T-helper 9 cell (primary cell): ENCODE measurements around the gene FMNL1.

Experiments used
- DNase-seq: peaks from one replicate; pipeline ENCODE4 v3.0.0-alpha.2; 2020

FMNL1 gene

DNA sequence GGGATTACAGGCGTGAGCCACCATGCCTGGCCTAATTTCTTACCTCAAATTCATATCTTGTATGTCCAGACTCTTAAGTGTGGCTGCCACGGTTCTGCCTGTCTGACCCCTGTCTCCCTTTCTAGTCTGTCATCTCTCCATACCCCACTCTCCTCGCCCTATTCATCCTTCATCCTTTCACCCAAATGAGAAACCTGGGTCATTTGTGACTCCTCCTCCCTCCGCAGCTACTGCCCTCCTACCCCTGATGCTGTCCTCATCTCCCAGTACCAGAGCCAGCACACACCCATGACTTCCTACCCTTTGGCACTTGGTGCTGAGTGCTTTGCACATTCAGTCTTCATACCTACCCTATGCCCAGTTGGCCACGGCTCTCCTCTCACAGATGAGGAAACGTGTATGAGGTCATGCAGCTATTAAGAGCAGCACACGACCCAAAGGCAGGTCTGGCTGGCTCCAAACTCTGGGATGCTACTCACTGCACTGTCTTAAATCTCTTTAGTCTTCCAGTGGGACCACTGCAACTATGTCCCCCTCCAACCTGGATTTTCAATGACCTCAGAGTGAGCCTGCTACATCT lies 38.6 kb downstream of the FMNL1 start:
- DNase-seq = no peak

DNA sequence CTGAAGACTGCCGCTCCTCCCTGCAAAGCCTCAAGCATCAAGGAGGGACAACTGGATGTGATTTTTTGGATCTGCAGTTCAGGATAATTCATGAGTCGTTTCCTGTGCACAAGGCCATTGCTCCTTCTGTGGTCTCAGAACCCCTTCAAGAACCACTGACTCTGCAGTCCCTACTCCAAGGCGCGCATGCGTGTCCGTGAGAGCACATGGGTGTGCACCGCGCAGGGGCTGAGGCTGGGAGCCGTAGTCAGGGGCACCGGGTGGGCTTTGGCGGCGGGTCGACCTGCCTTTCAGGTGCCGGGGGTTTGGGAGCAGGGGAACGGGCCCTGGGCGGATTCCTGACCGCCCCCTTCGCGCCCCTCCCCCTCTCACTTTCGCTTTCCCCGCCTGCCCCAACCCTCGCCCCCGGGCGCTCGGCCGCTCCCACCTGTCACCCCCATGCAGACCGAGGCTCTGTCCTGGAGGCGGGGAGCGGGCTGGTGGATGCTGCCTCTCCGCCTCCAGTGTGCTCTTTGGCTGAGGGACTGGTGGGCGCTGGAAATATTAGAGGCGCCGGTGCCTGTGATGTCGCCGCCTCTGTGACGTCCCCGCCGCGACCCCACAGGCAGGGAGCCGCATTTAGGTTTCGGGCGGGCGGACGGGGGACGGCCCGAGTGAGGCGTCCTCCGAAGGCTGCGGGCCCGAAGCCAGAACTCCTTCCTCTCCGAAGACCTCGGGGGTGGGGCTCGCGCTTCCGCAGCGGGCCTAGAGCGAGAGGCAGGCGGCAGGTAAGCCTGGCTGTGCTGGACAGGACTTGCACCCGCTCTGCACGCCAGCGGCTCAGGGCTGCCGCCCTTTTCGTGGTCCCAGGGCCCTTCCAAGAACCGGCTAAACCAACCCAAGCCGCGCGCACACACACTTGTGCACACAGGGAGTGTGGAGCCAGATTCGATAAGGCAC lies 40.2 kb downstream of the FMNL1 start, which contains the start of gene SPATA32:
Gene SPATA32, minus strand, starts transcription at position 518 of the 939 bp plus-strand sequence. Its CDS starts 78 bp downstream, at position 440.
- peak; percentile 50 for DNase-seq

DNA sequence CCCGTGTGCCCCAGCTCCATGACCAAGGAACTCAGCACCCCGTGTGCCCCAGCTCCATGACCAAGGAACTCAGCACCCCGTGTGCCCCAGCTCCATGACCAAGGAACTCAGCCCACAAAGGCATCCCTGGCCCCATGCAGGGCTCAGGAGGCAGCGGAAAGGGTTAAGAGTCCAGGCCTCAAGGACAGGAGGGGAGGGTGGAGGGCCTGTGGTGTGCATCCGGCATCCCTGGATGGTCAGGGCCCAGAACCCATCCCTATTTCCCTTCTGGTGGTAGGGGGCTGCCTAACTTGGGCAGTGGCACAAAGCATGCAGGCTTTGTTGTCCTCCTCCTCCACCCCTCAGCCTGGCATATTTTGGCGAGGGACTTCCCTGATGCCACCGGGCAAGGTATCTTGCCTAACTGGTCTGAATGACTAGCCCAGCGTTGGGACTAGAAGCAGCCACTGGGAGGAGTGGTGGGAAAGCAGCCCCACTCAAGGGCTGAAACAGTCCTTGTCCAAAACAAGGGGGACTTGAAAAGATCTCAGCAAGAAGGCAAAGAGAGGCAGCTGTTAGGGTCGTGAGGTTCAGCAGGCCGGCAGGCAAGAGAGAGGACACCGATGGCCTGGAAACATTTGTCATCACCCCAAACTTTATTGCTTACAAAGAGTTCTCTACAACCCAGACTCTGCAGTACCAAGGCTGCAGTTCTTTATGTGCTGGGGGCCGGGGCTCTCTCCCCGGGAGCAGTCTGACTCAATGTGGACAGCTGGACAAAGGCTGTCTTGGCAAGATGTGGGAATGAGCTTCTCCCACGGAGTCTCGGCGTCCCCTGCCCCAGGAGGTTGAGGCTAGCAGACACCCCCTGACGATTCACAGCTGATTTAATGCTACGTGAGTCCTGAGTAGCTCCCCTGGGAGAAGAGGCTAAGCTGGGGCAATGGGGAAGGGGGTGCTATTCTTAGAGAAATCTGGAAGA lies 41.1 kb downstream of the FMNL1 start:
- no peak for DNase-seq

DNA sequence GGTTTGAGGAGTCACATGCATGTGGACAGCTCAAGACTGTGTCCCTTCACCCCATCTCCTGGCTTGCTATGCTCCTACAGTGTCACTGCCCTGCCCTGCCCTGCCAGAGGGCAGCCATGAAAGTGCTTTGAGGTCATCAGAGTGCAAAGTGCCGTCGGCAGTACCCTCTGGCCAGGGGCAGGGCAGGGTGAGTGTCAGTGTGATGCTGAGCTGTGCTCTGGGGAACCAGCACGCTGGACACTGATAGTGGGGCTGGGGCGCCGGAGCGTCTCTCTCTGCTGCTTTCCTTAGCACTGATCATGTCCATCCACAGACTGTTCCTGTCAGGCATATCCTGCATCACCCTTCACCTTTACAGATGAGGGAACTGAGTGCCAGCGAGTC lies 41.8 kb downstream of the FMNL1 start:
- no peak for DNase-seq

DNA sequence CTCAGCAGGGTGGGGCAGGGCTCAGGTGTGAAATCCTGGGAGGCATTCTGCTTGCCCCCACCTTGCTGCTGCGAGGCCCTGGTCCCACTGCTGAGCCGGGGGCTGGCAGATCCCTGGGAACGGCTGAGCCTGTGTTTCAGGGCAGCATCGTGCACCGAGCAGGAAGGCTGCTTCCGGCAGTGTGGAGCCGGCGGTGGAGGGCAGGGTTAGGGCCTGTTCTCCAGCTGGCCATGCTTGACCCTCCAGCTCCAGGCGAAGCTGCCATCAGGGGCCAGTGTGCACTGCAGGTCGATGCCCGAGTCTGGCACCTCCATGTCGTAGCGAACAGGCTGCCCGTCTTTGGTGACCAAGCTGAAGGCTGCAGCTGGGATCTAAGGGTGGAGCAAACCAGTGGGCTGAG lies 42.7 kb downstream of the FMNL1 start:
- no peak for DNase-seq

DNA sequence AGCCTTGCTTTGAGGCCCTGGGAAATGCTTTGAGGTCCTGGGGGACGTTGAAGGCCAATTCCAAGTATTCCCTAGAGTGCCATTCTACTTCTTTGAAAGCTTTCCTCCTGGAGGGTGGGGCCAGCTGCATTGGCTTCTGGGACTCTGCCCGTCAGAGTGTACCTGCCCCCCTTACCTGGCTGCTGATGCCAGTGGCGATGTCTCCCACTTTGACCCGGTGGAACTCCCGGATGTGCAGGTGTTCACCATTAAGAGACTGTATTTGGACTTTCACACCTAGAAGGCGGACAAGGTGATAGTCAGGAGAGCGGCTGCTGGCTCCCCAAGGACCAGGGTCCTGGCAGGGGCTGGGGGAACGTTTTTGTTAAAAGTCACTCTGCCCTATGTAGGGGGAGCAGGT lies 43.3 kb downstream of the FMNL1 start:
- DNase-seq = no peak

DNA sequence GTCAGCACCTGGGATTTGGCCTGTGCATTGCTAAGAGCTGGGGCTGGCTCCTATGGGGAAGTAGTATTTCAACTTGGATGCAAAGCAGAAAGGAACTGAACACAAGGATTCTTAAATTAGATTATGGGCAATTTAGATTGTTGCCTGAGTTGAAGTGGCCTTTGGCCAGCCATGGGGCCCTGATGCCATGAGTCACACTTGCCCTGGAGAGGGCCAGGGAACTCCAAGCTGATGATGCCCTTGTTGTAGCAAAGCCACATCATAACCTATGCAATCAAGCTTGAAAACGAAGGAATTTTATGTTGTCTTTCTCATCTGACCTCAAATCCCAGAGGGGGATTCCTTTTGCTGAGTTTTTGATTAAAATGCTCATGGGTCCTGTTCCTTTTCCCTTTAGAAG lies 44.1 kb downstream of the FMNL1 start:
- DNase-seq = no peak

DNA sequence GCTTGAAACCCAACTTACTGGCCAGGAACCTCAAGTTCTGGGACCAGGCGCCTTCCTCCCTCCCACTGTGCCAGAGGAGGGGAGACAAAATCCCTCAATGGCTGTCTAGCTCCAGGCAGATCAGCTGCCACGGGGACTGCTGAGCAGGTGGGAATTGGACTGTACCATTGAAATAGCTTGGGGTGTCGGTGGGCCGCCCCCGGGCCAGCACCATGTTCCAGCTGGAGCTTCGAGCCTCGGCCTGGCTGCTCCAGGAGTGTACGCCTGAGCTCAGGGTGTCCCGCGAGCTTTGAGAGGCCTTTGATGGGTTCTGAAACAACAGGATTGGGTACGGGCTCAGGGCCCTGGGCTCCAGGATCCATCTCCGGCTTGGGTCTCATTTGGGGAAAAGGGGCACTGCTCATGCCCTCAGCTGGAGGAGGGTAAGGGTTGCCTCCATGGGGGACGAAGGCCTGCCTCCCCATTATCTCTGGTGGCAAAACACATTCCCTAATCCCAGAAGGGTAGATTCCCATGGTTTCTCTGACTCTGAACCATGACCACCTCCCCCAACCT lies 44.8 kb downstream of the FMNL1 start:
- no peak for DNase-seq

DNA sequence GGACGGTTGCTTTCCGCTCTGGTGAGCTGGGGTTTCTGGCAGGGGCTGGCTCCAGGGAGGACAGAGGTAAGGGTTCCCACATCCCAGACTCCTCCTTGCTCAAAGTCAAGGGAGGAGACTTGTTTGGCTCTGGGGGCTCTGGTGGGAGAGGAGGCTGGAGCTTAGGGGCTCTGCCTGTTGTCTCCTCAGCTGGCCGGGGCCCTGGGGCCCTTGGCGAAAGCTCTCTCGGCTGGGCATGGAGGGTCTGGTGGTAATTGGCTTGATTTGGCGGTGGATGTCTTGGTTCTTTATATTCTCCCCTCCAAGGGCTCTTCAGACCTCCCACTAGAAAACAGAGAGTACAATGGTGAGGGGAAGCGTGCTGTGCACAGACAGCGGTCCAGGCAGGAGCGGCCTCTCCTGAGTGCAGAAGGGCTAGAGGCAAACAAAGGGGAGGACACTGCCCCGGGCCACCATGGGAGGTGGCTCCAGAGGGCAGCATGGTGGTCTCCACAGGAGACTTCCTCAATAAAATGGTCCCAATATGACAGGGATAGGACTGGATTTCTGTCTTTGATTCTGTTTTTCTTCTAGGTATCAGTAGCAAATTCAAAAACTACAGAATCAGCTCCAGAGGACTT lies 45.9 kb downstream of the FMNL1 start:
- no peak for DNase-seq

DNA sequence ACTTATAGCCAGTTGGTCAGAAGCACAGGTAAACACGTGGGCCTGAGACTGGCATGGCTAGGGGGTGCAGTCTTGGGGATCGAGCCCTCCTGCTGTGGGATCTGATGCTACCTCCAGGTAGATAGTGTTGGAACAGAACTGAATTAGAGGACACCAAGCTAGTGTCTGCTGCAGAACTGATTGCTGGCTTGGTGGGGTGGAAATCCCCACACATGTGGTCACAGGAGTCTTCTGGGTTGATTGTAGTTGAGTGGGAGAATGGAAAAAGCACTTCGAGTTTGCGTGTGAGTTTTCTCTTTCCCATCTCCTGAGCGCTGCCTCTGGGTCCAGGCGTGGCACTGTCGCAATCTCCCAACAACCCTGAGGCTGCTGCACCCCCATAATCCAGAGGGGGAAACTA lies 48.2 kb downstream of the FMNL1 start:
- DNase-seq = no peak

DNA sequence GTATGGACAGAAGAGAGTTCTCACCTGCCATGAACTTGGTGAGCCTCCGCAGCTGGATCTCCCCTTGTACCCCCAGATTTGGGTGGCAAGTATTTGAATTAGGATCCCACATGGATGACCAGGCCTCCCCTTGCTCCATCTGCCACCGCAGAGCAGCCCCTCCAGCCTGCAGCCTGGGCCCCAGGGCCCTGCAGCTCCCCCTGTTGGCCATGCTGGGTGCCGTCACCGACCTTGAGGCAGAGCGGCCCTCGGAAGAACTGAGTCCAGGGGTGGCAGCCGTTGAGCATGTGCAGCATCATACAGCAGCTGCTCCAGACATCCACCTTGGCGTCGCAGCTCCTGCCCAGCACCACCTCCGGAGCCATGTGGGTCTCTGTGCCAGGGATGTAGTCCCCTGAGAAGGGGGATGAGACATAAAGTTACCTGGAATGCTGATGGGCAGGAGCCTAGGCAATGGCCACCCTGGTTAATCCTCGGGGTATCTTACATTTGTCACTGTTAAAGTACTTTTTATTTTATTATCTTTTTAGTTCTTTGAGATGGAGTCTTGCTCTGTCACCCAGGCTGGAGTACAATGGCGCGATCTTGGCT lies 49.2 kb downstream of the FMNL1 start:
- DNase-seq = peak; percentile 47

DNA sequence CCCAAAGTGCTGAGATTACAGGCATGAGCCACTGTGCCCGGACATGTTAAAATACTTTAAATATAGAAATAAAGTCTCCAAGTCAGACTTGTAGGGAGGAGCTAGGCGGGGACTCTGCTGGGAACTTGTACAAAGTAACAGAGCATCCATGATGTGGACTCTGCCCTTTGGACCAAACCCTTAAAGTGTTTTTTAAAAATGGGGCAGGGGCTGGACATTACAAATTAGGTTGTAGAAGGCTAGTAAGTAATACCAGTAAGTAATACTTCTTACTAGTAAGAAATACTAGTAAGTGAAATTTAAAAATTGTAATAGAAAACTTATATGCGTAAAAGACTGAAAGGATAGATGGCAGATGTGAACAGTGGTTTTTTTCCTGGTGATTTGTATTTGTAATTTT lies 49.9 kb downstream of the FMNL1 start:
- no peak for DNase-seq

DNA sequence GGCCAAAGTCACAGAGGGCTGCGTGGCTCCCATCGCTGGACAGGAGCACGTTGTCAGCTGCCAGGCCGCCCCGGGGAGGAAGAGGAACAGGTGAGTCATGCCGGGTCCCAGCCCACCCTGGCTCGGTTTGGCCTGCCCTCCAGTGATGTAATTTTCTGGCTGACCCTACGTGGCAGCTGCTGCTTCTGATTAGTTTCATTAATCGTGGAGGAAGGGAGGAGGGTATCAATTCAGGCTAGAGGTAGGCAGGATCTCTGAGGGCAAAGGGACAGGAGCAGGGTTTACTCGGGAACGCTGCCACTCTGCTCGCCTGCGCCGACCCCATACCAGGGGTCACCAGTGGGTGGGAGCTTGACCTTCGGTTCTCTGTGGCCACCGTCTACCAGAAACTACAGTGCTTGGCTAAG lies 51.9 kb downstream of the FMNL1 start:
- no peak for DNase-seq

DNA sequence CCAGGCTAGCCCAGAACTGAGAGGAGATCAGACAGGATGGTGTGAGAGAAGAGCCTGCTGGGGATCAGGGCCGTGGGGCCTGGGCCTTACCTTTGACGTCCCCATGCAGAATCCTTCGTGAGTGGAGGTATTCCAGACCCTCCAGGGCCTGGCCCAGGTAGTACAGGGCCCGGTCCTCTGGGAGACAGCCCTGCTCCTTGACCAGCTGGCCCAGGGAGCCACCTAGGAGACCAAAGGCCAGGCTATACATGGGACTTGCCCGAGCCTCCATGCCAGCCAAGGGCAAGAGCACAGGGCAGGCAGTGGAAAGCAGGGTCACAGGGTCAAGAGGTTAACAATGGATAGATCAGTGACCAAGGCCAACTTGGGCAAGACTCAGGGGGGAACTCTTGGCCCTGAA lies 52.3 kb downstream of the FMNL1 start:
- no peak for DNase-seq

DNA sequence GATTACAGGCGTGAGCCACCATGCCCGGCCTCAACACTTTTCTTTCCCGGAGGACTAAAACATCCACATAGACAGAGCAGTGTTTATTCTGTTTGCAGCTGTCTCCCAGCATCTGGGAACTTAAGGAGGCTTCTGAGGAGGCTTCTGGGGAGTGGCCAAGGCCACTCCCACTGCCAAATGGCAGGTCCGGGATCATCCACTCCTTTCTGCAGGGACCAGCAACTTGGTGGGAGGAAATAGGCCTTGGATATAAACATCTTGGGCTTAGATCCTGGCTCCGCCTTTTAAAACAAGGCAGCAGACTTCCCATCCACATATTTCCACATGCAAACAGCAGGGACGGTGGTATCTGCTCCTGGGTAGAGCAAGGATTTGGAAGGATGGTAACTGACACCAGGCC lies 54.3 kb downstream of the FMNL1 start:
- no peak for DNase-seq

DNA sequence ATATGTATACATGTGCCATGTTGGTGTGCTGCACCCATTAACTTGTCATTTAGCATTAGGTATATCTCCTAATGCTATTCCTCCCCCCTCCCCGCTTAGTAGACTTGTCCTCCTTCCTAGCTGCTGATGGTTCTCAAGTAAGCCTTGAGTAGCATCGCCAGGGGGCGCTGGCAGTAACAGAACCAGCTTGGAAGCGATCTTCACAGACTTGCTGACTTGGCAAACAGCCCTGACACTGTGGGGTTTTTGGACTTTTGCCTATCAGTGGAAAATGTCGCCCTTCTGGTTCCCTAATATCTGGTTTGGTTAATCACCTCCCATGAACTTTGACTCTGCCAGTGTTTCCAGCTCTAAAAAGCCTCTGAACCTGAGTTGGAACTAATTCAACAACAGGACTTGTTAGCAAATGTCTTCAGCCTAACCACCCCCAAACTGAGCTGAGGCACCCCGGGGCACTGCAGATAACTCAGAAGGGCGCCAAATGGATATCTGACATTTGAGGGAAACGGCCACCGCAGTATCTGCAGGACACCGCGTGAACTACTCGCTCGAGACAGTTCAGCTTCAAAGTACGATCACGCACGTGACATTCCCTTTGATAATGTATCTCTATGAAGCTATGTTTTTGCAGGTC lies 55.6 kb downstream of the FMNL1 start:
- peak; percentile 86 for DNase-seq

DNA sequence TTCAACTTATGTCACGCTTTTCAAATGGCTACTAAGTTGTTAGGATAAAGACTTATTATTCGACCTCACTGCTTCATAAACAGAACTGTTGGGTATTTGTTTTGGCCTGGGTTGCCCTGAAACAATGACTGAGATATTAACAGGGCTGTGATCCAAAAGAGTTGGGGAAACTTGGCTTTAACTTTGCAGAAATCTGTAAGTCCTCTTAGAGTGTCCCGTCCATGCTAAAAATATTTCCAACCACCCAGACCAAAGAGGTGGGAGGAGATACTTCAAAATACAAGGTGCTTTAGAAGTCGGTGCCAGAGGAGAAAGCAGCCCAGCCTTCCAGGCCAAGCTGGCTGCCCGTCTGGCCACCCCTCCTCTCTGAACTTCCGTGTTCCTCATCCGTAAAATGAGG lies 56.3 kb downstream of the FMNL1 start:
- no peak for DNase-seq

DNA sequence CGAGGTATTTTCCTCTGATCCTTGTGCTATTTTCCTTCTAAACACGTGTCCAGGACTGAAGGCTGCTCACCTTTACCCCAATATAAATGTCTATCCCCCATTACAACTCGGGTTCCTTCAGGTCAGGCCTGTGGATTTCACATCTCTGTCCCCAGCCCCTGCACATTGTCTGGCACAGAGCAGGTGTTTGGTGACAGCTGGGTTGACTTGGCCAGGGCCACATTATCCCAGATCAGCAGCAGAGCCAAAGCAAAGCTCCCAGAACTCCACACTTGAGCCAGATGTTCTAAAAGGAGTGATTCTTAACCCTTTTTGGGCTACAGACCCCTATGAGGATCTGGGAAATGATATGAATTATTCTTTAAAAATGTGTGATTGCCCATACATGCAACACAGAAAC lies 58.2 kb downstream of the FMNL1 start:
- DNase-seq = no peak

DNA sequence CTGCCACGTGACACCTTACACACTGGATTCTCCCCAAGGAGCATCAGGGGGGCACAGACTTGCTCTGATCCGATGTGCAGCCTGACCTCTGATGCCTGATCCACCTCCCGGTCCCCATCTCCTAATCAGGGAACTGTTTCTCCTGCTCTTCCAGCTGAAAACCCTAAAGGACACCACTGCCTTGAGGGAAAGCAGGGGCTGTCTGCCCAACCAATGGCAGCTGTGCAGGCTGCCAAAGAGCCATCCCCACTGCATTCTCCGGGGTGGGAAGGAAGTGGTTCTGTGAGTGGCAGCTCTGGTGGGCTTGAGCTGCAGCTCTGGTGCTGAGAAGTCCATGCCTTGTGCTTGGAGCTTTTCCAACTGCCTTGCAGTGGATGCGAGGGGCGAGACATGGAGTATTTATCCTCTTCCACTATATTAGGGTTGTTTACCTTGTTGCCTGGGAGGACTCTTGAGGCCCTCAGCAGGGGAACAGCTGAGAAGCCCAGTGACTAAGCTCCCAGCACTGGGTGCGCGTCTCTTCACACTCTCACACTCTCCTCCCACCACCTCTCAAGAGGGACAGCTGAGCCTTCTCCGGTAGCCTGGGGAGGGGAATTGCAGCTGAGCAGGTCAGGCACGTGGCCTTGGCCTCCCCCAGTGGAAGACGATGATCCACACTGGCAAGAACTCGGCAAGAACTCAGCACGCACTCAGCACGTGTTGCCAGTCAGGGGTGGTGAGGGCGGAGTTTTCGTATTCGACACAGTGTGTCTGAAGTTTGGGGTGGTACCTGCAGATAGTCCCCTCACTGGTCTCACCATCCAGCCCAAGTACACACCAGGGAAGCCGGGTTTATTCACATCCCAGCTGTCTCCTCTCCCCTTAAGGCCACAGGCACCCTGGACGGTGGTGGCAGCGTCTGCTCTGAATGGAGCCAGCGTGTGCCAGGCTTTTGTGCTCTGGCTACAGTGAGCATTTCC lies 61.3 kb downstream of the FMNL1 start:
- DNase-seq = no peak

DNA sequence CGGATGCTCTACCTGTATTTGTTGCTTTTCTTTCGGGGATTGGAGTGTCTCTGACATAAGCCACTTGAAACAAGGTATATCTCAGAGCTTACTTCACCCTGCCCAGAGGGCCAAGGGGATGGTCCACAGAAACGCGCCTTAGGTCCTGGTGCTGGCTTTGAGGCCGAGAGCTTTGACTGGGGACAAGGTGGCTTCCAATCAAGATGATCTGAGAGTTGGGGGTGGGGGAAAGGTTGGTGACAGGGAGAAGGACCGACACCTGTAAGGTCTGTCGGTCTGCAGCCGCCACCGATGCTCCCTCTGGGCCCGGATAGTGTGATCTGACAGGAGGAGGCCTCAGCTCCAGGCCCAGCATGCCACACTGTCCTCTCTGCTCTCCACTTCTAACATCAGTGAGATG lies 62.0 kb downstream of the FMNL1 start:
- DNase-seq = no peak
